ENCODE data around the gene RCAN3.

DNA sequence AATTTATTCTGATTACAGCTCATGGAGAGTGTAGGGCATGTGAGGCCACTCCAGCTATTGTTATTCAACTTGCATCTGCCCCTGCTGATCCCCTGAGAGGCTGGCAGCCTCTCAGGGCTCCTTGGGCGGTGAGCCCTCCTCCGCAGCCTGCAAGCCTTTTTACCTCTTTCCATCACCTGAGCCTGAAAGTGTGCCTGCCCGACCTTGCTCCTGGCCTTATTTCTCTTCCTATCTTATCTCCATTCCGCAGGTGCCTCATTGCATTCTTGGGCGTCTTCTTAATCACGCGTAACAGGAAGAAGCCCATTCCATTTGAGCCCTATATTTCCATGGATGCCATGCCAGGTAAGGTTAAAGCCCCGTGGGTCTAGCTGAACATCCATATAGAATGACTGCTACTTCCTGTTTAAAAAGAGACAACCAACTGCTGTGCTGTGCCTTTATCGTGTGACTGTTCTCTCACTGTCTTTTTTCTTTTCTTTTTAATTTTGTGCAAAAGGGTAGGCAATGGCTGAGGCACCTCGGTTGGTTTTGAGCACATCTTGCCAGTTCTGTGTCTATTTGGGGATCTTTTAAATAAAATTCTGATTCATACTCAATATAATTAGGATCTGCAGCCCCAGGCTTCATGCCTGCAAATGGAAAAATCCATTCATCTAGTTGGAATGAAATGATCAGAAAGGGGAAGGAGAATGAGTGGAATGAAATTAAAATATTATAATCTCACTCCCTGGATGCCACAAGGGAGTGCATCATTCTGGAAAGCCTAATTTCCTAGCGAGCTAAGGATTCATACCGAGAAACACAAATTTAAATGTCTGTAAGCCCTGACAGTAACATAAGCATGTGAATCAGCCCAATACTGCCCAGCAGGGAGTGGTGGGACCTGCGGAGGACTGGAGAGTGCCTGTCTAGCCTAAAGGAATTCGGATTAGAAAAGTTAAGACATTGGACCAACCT lies 38.6 kb upstream of the RCAN3 start:
- TF ChIP-seq CTCF (IDR thresholded peaks at IDR 0.05): no peak
- no peak for TF ChIP-seq ZFX (IDR thresholded peaks at IDR 0.05; ENCODE audit: borderline replicate concordance)

Measured in 22Rv1 (cell line).